Measurements from ENCODE around the gene MOB3A. TPM values are rescaled to one million over a fixed set of nuclear protein-coding genes. Genes with fewer than 3 reads are reported as not detected.
A peak's percentile ranks its signal among the peaks of the same experiment; 100 is the strongest.

MOB3A gene
- total RNA-seq, 1 donor from 2014 or later = 59.0 TPM

DNA sequence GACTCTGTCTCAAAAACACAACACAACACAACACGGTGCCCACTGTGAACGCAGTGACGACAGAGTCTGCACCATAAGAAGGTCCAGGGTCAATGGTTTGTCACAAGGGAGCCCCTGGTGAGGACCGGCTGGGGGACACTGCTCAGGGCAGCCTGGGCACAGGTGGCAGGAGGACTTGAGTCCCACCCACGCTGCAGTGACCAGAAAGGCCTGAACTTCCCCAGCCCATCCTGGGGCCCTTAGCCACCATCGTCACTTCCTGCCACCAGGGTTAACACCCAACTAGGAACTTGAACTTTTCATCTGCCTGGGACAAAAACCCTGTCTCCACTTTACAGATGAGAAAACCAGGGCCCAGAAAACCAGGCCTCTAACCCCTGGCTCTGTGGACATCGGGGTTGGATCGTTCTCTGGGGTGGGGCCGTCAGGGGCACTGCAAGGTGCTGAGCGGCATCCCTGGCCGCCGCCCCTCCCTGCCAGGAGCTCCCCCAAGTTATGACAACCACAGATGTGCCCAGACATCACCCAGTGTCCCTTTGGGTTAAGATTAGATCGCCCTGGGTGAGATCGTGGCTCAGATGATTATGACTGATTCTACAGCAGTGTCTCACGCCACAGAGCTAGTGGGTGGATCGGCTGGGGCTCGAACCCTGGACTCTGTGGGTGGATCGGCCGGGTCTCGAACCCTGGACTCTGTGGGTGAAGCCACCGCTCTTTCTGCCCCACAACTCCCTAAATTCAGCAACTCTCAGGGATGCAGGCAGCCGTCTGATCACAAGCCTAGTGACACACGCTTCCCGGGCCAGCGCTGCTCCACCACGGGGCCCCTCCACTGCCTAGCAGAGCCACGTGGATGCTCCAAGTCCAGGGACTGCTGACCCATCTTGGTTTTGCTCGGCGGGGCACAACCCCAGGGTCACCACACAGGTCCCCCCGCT, 14.0 kb downstream of the MOB3A start:
- no peak for DNase-seq (ENCODE audit: low spot score)

DNA sequence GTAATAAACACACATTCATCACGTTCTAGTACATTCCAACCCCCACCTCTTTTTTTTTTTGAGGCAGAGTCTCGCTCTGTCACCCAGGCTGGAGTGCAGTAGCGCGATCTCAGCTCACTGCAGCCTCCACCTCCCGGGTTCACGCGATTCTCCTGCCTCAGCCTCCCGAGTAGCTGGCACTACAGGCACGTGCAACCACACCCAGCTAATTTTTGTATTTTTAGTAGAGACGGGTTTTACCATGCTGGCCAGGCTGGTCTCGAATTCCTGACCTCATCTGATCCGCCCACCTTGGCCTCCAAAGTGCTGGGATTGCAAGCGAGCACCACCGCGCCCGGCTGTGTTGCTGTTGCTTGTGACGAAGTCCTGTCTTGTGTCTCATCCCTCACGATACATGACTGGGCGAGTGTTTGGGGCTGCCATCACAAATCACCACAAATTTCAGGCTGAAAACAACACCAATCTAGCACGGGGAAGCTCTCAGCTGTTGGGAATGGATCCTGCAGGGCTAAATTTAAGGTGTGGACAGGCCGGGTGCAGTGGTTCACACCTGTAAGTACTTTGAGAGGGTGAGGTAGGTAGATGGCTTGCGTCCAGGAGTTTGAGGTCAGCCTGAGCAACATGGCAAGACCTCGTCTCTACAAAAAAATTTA, 15.7 kb downstream of the MOB3A start:
- DNase-seq (ENCODE audit: low spot score) = no peak

DNA sequence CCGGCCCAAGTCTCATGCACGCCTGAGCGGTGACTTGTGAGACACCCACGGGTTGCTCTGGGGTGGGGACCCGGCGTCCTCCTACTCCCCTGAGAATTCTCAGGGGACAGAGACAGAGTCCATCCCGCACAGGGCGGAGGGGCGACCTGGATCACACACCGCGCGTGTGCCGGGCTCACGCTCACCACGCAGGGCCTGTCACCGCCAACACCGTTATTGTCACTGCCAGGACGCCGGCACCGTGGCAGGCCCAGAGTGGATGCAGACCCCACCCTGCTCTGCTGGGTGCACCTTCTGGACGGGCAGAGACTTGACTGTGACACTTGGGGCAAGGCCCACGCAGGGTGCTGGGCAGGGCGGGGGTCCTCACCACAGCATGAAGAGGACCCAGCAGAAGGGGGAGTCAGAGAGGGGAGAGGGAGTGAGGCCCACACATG, 16.2 kb downstream of the MOB3A start:
- DNase-seq (ENCODE audit: low spot score) = no peak

GRCh38 chr19:2079076-2079864, 16.9 kb downstream of the MOB3A start:
- no peak for DNase-seq (ENCODE audit: low spot score)

- DNase-seq (ENCODE audit: low spot score) = no peak
Measured at GRCh38 chr19:2077833-2078619, 18.1 kb downstream of the MOB3A start.

DNA sequence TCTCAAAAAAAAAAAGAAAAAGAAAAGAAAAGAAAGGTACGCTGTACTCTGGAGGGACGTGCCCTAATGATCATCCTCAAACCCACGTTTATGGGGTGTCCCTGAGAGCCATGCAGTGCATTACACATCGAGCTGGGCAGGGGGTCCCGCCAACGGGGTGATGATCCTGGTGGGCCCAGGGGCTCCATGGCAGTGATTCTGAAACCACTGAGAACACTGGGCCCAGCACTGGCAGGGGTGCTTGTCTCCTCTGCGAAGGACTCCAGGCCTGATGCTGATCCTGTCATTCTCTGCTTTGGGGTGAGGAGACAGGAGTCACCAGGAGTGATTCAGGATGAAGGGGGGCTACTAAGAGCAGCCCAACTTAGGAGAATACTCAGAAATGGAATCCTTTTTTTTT, 18.7 kb downstream of the MOB3A start:
- no peak for DNase-seq (ENCODE audit: low spot score)

GRCh38 chr19:2076526-2076944, 19.6 kb downstream of the MOB3A start:
- DNase-seq (ENCODE audit: low spot score) = no peak

- DNase-seq (ENCODE audit: low spot score) = no peak
Measured at GRCh38 chr19:2072757-2073551, 23.2 kb downstream of the MOB3A start.

GRCh38 chr19:2070986-2071673, 25.0 kb downstream of the MOB3A start:
- no peak for DNase-seq (ENCODE audit: low spot score)

DNA sequence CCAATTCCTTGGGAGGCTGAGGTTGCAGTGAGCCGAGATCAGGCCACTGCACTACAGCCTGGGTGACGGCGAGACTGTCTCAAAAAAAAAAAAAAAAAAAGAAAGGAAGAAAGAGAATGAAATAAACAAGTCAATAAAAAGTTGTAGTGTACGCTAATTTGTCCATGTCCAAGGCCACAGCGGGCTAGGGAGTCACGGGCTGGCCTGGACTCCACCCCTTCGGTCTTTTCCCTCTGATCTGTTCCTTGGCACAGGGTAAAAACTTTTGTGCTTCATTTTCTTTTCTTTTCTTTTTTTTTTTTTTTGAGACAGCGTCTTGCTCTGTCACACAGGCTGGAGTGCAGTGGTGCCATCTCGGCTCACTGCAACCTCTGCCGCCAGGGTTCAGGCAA, 25.7 kb downstream of the MOB3A start:
- no peak for DNase-seq (ENCODE audit: low spot score)

- DNase-seq (ENCODE audit: low spot score) = no peak
Measured at GRCh38 chr19:2064788-2065524, 31.2 kb downstream of the MOB3A start.

DNA sequence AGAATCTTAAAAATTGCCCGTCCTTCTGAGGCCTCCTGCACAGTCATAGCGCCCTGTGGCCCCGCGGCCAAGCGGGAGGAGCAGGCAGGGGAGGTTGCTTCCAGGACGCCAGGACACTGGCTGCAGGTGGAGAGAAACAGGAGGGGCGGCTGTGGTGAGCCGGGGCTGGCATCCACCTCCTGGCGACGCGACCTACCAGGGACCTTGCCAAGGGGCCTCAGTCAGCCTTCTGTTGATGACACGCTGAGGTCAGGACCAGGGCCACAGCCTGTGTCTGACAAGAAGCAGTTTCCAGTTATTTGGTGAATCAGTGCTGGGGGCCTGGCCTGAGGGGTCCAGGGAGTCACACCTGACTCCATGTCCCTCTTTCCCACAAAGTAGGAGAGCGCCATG, 31.7 kb downstream of the MOB3A start:
- no peak for DNase-seq (ENCODE audit: low spot score)

GRCh38 chr19:2063824-2064223, 32.3 kb downstream of the MOB3A start:
- no peak for DNase-seq (ENCODE audit: low spot score)

GRCh38 chr19:2062770-2063169, 33.4 kb downstream of the MOB3A start:
- DNase-seq (ENCODE audit: low spot score) = no peak

DNA sequence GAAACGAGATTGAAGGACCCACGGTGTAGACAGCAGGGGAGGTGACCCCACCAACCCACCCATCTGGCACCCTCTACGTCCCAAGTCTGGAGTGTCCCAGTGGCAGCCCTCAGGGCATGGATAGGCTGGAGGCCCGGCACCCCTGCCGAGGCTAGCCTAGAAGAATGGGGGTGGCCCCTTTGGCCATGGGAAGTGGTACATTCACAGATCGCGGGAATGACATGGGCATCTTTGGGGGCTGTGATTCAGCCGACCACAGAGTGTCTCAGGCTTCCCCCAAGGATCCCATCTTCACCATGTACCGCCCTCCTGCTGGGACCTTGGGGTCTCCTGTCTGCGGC, 33.8 kb downstream of the MOB3A start:
- DNase-seq (ENCODE audit: low spot score) = no peak

DNA sequence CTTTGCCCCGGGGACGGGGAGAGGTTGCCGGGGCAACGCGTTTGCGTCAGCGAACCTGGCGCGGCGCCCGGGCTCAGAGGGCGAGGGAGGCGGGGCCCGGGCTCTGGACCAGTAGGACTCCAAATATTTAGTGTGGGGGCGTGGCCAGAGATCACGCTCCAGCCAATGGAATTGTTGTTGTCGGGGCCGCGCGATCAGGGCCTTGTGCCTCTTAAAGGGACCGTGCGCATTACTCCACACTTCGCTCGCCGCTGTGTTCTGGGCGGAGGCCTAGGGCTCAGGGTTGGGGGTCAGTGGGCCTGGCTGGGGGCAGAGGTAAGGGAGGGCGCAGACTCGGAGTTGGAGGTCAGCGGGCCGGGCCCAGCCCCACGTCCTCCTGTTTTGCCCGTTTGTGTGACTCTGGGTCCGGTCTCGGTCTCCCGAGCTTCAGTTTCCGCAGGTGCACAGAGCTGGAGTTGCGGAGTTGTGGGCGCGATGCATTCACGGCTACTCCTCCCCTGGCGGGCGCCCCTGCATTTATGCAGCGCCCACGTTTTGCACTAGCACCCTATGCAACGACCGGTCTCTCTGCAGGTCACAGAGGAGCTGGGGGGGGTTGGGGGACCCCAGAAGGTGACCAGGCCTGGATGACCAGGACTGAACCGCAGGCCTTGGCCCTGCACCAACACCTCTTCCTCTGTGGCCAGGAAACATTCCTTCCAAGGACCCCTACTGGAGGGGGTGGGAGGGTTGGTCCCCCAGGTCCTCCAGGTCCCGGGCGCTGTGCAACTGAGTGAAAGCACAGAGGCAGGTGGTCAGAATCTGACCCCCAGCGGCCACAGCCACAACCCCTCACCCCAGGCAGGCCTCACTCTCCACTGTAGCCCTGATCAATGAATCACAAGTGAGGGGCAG, 34.4 kb downstream of the MOB3A start:
- peak; percentile 100 for DNase-seq (ENCODE audit: low spot score)

- peak; percentile 67 for DNase-seq (ENCODE audit: low spot score)
Measured at GRCh38 chr19:2060884-2061494, 35.1 kb downstream of the MOB3A start.

All from mucosa of gallbladder (tissue), 1 donor.